ENCODE results near the gene GNAI2.

The GNAI2 gene

DNA sequence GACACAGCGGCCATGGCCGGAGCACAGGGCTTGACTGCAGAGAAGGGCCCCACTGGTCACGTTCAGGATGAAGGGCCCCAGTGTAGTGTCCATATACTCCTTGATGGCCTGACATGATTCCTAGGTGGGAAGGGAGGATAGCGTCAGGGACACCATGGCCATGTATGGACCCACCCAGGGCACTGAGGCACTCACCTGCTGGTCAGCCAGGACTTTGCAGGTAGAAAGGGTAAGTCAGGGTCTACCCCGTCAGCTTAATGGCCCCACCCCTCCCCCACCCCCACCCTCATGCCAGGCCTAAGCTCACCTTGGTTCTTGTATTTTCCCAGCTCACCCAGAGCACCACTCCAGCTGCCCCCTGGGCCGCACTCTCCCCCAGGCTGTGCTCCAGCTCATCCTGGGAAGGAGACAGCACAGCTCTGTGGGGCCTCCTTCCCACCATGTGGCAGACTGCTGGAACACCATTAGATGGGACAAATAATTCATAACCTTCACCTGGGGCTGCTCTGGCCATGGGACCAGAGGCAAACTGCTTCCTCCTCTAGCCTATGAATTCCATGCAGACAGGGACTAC lies 64.8 kb downstream of the GNAI2 start:
- no peak for DNase-seq

DNA sequence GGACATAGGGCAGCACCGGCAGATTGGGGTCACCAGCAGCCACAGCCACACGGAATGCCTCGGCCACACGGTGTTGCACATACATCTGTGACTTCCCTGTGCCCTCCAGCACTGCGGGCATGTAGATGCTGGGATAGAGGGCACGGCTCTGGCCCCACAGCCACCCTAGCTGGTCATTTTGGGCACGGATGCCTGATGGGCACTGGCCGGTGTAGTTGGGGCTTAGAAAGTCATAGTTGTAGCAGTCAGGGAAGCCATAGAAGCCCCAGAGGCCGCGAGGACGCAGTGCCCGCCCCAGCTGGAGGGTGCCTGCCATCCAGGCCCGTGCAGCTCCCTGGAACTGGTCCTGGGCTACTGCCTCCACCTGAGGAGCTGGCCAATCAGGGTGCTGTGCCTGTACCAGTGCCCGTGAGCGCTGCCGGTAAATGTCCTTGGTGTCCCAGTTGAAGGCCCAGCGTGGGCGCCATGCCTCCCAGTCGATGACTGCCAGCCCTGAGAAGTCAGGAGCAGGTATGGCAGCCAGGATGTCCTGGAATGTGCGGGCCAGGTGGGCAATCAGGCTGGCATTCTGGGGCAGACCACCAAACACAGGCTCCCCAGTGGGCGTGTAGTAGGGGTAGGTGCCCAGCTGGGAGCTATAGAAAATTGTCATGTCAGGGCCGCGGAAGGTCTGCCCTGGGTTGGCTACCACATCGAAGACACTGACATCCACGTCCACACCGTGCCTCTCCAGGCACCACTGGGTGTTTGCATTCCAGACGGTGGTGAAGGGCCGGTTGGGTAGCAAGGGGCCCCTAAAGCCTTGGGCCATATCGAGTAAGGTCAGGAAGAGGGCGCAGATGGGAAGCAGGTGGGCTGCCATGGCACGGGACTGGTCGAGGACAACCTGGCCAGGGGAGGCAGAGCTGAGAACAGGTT lies 66.3 kb downstream of the GNAI2 start:
- no peak for DNase-seq

DNA sequence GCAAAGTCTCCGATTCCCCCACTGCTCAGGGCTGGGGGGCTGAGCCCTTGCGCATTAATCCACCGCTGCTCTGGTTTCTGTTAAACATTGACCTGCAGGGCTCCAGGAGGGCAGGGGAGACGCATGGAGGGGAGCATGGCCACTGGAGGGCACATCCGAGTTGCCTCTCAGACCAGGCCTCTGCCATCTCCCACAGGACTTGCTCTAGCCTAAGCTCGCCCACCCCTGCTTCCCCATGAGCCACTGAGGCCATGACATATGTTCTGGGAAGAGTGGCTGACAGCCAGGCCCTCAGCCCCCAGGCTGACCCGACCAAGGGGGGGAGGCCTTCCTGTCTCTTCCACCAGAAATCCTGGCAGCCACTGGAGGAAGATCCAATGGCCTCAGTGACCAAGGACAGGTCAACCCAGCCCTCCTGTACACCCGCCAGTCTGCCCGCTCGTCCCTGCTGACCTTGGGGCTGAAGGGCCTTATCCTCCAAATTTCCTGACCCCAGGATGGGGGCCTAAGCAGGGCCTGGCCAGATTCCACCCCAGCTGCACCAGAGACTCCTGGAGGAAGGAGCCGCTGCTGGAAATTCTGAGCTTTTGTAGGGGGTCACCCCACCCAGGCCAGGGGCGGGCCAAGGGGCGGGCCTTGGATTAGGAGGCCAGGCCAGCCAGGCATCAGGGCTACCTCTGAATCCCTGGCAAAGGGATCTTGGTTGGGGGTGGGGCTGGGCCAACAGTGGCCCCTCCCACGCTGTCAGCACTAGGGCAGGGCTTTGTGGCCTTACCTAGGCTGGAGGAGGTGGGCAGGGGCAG lies 67.2 kb downstream of the GNAI2 start, which contains the start of gene HYAL1:
HYAL1 (minus strand) TSS at position 562 of the 803 bp plus-strand sequence. CDS start 618 bp downstream, outside the sequence.
- DNase-seq, result no peak

DNA sequence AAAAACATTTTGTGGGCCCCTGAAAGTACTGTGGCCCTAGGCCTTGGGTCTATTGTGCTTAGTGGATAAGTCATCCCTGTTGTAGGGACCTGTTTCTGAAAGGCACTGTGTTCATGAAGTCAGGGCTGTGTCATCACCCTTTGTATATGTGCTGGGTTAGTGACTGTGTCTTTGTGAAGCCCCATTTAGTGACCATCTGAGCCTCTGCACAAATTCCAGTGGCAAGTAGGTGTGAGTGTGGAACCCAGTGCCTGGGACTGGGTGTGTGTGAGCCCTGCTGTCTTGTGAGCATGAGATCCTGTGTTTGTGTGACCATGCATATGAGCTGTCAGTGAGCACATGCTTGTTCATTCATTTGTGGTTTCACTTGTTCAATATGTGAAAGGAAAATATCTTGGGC lies 68.6 kb downstream of the GNAI2 start:
- no peak for DNase-seq

All from 8988T (cell line).